Stimulated activated CD8-positive, alpha-beta memory T cell treated with anti-CD3 and anti-CD28 coated beads, Interleukin-7, amount 100 ng/mL, for 24 hours (primary cell): ENCODE measurements around the gene TMEM116.
"Not testable (repeated sequence)": the region's sequence is repeated elsewhere in the genome, so short reads cannot be mapped to it uniquely, and the experiment has no call there.

Experiments
- DNase-seq: peaks from one replicate; pipeline ENCODE4 v3.0.0-alpha.2; 2020; ENCODE audit warnings: low read depth

The TMEM116 gene

DNA sequence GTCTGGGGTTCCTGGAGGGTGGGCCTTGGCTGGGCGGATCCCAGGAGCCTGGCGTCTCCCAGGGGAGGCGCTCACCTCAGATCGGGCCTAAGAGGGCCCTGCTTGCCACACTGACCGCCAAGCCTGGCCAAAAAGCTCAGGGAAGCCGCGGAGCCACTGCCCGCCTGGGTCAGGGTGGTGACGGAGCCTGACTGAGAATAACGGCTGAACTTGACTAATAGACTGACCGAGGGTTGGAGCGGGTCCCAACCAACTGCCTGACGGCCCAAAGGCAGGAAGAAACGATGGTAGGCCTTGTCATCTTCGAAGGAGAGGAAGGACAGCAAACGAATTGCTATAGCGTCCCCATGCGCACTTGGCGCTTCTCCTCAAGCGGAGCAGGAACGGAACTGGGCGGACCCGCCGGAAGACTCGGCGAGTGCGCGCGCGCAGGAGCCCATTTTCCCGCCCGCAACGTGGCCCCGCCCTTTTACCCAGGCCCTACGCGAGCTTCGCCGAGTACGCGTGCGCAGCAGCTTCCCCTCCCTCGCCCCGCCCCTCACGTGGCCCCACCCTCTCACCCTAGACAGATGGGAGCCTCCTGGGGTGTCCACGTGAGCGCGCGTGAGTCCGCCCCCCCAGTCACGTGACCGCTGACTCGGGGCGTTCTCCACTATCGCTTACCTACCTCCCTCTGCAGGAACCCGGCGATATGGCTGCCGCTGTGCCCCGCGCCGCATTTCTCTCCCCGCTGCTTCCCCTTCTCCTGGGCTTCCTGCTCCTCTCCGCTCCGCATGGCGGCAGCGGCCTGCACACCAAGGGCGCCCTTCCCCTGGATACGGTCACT, at the start of gene TMEM116, which contains the start of gene ERP29:
Gene TMEM116 (minus strand): TSS at position 391 of the 826 bp plus-strand sequence. CDS start 7,895 bp downstream, outside the sequence.
Gene ERP29 (plus strand): TSS at position 652 of the 826 bp plus-strand sequence. CDS start 40 bp downstream, at position 692.
- DNase-seq: peak; percentile 100

DNA sequence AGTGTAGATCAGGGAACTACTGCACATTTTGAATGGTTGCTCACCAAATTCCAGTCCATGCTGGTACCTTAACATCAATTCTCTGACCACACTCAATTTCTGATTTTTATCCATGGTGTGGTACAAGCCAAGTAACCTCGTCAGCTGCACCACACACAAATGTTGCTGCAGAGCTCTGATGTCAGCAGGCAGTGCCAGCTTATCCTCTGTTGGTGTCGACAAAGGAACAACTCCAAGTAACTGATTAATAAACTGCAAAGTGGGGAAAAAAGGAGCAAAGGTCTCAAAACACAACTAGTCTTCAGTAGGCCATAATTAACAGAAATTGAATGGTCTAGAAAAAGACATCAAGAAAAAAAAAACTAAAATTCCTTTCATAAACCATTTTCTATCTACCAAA, 48.2 kb upstream of the TMEM116 start:
- DNase-seq: no peak

DNA sequence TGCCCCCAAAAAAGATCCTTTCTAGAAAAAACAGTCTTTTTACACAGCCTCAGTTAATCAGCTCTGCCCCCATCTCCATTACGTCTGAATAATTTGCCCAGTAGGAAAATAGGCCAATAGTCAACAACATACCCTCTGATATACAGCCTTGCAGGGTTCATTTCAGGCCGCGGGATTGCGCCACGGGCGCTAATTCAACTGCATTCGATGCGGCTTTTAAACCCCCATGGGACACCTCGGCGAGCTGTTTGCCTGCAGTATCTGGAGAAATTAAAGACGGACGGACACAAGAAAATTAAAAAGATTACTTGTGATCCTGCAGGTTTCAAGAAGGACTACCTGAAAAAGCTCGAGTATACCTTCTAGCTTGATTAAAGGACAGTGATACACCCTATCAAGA, 36.4 kb upstream of the TMEM116 start:
- DNase-seq: no peak

DNA sequence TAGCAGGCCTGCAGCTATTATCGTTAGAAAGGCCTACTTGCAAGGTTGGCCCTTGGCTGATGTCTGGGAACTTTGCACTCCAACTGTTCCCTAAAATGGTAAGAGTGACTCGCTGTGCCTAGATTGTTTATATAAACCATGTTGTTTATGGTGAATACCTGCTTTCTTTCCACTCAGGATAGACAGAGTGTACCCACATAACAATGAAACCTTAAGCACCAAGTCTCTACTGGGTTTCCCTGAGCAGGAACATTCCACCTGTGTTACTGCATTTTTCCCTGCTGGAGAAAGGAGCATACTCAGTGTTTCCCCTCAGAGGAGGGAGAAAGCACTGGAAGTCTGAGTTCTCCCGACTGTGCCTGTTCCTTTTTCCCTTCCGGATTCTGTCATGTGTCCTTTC, 33.0 kb upstream of the TMEM116 start:
- no peak for DNase-seq

DNA sequence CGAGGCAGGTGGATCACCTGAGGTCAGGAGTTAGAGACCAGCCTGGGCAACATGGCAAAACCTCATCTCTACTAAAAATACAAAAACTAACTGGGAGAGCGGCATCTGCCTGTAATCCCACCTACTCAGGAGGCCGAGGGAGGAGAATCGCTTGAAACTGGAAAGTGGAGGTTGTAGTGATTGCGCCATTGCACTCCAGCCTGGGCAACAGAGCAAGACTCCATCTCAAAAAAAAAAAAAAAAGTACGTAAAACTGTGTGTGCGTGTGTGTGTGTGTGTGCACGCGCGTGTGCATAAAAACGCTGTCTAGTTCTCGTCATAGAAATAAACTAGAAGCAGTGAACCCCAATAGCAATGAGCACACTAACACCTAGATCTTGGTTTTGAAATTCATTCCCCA, 23.6 kb upstream of the TMEM116 start:
- DNase-seq: not testable (repeated sequence)

DNA sequence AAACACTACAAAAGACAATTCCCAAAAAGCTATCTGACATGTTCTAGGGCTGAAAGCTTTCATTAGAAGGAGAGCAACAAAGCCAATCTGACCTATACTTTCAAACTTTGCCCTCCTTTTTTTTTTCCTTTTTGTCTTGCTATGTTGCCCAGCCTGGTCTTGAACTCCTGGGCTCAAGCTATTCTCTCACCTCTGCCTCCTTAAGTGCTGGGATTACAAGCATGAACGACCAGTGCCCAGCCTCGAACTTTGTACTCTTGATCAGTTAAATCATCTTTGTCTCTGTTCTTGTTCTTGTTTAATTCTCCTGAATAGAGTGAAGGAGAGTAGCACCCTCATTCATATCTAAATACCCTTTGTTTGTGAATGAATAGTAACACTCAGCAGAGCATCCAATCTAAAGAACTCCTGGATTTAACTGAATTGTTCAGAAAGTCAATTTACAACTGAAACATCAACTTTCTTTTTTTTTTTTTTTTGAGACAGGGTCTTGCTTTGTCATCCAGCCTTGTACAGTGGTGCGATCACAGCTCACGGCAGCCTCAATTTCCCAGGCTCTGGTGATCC, 22.3 kb upstream of the TMEM116 start:
- no peak for DNase-seq

DNA sequence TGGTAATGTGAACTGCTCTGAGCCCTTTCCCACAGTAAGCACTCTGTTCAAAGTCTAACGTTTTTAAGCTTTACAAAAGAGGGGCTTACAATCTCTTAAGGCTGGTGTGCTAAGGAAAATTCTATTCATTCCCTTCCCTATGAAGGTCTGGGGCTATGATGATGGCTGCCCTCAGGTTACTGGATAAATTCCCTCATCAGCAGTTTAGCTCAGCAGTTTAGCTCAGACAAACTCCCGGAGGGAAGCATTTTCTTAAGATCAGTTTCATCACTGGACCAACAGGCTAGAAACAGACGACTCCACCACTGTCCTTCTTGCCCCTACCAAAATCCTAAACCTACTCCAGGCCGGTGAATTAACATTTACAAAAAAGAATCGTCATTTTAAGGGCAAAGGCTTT, 19.3 kb upstream of the TMEM116 start:
- DNase-seq: no peak

DNA sequence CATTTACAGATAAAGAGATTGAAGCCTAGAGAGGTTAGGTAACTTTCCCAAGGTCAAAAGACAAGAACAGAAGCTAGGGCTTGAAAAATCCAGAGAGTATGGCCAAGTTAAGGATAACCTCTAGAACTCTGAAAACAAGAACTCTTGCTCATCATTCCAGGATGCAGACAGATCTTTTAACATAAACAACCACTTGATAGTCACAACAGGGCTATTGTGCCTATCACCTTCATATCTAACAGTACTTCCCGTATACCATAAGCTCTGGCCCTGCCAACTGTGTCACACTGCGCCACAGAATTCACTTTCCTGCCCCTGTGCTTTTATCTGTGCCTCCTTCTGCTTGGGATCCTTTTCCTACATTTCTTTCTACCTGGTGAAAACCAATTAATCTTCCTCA, 18.5 kb upstream of the TMEM116 start:
- DNase-seq: no peak

DNA sequence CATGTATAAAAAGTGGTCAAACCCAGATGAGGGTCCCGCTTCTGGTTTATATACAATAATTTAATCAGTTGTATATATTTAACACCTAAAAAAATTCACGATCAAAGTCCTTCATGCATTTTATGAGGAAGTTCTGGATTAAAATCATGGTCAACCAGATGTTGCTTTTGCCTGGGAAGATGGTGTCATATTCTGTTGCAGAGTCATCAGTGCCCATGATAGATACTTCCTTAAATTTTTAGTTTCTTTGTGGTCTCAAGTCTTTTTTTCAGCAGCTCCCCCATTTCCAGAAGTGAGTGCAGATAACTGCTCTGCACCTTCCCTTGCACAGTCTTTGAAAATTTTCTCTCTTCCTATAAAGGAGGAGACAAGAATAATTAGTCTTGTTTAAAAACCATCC, 16.3 kb upstream of the TMEM116 start:
- DNase-seq: no peak

DNA sequence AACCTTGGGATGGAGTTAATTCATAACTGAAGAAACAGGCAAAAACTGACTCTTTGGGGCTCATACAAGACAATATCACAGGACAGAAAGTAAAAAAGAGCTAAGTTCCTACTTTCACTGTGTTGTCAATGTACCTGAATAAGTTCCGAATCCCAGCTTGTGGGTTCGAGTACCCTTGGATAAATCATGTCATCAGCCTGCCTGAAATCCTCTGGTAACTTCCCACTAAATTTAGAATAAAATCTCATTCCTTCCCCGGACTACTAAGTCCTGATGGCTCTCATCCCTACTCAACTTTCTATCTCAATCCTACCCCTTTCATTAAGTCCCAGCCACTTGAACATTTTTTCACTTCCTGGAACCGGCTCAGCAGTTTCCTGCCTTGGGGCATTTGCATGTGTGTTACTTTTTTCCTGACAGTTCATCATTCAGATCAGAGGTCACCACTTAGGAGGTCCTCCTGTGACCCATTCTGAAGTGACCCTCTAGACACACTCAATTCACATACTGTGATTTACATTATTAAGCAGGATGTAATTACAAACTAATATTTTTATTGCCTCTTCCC, 12.9 kb upstream of the TMEM116 start:
- no peak for DNase-seq

DNA sequence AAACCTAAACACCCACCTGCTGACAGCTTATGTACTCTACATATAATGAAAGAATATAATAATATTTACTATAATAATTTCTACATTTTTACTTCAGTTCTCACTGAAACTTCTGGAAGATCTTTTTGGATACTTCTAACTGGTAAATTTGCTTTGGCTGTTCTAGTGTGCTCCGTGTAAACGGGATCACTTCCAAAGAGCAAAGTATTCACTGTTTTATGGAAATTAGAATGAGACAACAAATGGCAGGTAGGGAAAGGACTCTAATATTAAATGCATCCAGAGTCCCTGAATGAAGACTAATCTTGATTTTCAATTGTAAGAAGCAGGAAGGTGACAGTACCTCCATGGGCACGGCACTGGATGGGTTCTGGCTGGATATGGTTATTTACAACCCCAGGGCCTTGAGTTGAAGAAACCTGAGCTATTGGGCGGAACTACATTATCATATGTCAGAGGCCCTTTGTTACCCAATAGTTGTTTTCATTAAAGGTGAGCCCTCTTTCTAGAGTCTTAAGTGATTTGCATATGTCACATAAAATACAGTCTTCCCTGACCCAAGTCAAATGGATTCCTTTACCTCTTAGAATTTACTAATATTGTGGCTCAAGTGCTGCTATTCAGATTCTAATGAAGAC, 10.9 kb upstream of the TMEM116 start:
- no peak for DNase-seq

DNA sequence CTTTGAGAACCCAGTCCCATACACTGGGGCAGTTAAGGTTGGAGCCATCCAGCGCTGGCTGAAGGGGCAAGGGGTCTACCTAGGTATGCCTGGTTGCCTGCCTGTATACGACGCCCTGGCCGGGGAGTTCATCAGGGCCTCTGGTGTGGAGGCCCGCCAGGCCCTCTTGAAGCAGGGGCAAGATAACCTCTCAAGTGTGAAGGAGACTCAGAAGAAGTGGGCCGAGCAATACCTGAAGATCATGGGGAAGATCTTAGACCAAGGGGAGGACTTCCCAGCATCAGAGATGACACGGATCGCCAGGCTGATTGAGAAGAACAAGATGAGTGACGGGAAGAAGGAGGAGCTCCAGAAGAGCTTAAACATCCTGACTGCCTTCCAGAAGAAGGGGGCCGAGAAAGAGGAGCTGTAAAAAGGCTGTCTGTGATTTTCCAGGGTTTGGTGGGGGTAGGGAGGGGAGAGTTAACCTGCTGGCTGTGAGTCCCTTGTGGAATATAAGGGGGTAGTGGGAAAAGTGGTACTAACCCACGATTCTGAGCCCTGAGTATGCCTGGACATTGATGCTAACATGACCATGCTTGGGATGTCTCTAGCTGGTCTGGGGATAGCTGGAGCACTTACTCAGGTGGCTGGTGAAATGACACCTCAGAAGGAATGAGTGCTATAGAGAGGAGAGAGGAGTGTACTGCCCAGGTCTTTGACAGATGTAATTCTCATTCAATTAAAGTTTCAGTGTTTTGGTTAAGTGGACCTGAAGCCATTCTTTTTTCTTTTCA, 9.5 kb upstream of the TMEM116 start:
- no peak for DNase-seq

DNA sequence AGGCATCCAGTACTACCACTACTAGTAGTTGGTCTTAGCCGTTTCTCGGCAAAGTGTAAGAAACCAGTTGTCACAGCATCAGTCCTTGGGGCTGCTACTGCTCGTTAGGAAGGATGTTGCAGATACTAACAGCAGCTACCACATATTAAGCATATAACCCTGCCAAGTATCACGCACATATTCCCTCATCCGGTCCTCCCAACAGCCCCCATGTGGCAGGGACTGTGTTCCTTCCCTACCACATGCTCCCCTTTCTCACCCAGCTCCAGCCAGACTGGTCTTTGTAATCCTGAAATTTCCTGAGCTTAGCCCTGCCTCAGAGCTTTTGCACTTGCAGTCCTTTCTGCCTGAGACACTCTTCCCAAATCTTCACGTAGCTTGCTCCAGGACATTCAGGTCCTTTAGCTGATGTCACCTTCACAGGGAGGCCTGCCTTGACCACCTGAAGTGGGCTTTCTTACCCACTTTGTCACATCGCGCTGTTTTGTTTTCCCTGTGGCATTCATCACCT, 8.0 kb upstream of the TMEM116 start:
- DNase-seq: no peak

DNA sequence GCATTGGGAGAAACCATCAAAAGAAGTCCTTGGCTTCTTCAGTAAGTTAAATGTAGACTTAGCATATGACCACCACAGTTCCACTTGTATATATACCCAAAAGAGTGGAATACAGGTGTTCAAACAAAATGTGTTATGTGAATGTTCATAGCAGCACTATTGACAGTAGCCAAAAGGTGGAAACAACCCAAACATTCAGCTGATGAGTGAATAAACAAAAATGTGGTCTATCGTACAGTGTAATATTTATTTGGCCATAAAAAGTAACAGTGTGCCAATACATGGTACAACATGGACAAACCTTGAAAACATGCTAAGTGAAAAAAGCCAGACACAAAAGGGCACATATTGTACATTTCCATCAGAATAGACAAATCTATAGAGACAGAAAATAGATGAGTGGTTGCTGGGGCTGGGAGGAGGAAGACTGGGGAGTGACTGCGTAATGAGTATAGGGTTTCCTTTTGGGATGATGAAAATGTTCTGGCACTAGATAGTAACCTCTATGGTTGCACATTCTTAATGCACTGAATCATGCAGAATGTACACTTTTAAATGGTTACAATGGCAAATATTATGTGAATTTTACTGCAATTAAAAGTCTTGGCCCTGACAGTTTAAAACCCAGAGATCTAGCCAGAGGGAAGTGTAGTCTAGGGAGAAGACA, 5.7 kb upstream of the TMEM116 start:
- DNase-seq: no peak

DNA sequence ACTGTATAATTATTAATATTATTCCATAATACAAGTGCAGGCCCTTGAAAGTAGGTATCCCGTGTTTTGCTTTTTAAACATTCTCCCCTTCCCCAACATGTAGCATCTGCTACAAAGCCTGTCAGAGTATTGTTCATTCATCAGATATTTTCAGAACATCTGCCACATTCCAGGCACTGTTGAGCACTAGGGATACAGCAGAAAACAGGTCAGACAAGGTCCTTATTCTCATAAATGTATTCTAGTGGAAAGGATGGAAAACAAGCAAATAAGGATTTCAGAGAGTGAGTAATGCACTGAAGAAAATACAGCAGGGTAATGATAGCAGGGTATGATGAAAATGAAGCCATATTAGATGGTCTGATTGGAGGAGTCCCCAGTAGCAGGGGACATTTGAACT, 4.1 kb upstream of the TMEM116 start:
- DNase-seq: no peak

DNA sequence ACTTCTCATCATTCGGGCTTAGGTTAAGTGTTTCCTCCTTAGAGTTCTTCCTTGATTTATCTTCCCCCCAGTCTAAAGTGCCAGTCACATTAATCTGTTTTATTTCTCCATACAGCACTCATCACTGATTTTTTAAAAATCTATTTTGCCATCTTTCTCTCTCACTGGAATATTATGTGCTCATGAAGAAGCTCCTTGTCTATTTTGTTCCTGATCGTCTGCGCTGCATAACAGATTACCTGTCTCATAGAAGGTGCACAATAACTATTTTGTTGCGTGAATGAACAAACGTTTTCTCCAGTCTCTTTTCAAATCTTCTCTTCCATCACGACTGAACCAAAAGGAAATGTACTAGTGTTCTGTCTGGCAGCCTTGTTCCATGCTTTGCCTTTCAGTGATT, 3.0 kb upstream of the TMEM116 start:
- no peak for DNase-seq

DNA sequence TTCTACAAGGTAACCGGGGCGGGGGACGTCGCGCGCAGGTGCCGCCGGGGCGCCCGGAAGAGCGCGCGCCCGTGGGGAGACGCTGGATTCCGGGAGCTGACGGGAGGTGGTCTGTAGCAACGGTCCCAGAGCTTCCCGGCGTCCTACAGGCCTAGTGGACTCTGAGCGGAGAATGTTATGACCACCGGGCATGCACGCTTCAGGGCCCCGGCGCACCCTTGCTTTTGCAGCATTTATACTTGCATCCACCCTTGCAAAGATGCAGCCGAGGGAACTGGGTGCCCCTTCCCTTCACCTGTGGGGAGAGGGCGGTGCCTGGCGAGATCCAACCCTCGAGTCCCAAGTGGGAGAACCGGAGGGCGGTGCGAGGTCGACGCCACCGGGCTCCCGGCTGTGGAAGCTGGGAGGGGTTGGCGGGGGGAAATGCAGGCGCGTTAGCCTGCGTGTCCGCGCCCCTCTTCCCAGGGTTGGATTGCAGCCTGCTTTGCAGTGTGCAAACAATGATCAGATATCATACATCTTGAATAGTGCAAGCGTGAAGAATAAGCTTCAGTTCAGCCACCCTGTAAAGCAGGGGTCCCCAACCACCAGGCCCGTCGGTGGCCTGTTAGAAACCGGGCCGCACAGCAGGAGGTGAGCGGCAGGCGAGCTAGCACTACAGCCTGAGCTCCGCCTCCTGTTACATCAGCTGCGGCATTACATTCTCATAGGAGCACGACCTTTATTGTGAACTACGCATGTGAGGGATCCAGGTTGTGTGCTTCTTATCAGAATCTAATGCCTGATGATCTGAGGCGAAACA, 837 bp upstream of the TMEM116 start:
- peak; percentile 39 for DNase-seq

DNA sequence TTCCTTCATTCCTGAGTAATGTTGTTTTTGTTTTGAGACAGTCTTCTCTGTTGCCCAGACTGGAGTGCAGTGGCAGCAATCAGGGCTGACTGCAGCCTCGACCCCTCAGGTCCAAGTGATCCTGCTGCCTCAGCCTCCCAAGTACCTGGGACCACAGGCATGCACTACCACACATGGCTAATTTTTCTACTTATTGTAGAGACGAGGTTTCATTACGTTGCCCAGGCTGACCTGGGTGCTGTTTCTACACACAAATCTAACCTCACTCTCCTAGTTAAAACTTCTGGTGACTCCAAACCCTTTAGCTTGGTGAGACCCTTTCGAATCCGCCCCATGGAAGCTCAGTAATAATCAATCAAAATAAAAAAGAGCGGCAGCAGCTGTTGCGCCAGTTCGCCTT, 1.3 kb downstream of the TMEM116 start:
- DNase-seq: no peak

DNA sequence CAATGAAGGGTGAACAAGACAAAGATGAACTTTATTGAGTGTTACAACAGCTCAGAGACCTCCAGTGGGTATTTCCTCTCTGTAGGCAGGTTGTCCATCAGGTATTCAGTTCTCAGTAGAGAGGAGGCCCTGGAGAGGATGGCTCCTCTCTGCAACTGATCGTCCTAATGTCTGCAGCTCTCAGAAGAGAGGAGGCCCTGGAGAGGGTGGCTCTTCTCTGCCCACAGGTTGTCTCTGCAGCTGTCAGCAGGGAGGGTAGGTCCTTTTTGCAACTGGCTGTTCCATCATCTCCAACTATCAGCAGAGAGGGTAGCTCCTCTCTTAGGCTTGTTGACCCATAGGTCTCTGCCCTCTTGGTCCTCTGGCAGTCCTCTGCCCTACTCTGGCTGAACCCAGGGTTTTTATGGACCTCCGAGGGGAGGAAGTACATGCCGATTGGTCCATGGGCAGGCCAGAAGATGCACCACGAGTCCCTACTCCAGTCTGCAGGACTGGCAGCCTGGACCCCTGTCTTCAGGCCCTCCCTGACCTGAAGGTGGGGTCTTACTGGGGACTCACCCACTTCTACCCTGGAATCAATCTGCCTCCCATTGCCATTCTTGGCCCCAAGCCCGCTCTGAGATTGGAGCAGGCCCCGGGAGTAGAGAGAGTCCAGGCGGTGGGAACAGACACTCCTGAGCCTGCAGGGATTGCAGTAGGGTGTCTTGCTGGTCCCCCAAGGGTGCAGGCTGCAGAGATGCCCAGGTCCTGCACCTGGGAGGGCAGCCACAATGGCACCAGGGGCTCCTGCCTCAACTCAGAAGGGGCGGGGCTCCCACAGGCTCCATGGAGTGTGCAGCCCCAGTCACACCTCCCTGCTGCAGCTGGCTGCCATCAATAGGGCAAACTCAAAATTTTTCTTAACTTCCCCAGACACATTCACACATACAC, 2.3 kb downstream of the TMEM116 start:
- no peak for DNase-seq
